Fibroblast of mammary gland (primary cell): Measurements from ENCODE around the gene MAD2L2.

Experiments used
- DNase-seq: peaks from one replicate; pipeline ENCODE4 v3.0.0-alpha.2; 2010; ENCODE audit warnings: low read depth
- H3K4me3 ChIP-seq: 2 replicates; pipeline ENCODE4 v1.5.1; 2011; ENCODE audit warnings: low read depth, mild to moderate bottlenecking, low read length, moderate library complexity; ENCODE audit not compliant: control insufficient read depth
- TF ChIP-seq, protein P1 (sequence below): conservative IDR thresholded peaks from 2 replicates; pipeline ENCODE4 v1.5.1; 2011; ENCODE audit warnings: low read depth, low read length, inconsistent platforms; ENCODE audit not compliant: control insufficient read depth, insufficient read depth

Gene MAD2L2

DNA sequence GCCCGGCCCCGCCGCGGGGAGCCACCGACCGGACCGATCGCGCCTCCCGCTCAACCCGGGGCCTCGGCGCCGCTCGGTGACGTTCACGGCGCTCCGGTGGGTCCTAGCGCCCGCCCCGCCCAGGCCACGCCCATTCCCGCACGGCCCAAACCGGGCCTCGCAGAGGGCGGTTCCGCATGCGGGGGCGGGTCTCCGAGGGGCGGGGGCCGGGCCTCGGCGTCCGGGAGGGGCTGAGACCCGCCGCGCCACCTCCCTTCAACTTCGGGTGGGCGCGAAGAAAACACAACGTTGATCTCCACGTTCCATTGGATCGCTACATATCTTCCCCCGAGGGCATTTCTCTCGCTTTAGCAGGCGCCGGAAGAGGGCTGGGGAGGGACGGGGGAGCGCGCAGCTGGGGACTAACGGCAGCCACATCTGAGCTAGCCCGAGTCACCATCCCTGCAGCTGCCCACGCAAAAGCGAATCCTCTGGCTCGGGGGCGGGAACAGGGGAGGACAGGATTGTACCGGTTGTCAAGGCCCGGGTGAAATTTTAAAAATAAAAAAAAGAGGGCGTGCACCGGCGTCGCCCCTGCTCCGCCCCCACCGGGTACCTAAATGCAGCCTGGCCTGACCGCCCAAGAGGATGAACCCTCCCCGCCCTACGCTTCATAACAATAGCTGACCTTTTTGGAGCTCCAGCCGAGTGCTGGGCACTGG lies at the start of gene MAD2L2:
TSS of gene MAD2L2 (minus strand) at position 78 of the 701 bp plus-strand sequence. CDS start 547 bp downstream, outside the sequence.
- peak within 1 kb of the TSS; percentile 82 for H3K4me3 ChIP-seq
- TF ChIP-seq, protein P1, sequence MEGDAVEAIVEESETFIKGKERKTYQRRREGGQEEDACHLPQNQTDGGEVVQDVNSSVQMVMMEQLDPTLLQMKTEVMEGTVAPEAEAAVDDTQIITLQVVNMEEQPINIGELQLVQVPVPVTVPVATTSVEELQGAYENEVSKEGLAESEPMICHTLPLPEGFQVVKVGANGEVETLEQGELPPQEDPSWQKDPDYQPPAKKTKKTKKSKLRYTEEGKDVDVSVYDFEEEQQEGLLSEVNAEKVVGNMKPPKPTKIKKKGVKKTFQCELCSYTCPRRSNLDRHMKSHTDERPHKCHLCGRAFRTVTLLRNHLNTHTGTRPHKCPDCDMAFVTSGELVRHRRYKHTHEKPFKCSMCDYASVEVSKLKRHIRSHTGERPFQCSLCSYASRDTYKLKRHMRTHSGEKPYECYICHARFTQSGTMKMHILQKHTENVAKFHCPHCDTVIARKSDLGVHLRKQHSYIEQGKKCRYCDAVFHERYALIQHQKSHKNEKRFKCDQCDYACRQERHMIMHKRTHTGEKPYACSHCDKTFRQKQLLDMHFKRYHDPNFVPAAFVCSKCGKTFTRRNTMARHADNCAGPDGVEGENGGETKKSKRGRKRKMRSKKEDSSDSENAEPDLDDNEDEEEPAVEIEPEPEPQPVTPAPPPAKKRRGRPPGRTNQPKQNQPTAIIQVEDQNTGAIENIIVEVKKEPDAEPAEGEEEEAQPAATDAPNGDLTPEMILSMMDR: no peak
- peak; percentile 79 for DNase-seq

DNA sequence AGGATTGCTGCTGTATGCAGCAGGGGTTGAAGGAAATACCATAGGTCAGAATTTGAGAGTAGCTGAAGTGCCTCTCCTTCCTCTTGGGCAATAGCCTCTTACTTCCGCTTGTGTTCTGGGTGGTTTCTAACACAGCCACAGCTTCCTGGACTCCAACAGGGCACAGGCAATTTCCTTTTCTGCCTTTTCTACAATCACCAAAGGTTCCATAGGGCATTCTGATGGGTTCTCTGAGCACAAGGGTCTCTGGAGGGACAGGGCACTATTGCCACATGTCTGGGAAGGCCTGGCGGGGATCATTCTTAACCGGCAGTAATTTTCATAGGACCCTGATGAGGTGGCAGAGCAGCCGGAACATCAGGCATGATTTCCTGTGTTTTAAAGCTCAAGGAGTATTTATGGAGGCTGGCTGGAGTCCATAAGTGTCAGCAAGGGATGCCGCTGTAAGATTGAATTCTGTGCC lies 49.5 kb upstream of the MAD2L2 start:
- TF ChIP-seq, protein P1: no peak
- no peak overlapping the region for H3K4me3 ChIP-seq
- no peak for DNase-seq

DNA sequence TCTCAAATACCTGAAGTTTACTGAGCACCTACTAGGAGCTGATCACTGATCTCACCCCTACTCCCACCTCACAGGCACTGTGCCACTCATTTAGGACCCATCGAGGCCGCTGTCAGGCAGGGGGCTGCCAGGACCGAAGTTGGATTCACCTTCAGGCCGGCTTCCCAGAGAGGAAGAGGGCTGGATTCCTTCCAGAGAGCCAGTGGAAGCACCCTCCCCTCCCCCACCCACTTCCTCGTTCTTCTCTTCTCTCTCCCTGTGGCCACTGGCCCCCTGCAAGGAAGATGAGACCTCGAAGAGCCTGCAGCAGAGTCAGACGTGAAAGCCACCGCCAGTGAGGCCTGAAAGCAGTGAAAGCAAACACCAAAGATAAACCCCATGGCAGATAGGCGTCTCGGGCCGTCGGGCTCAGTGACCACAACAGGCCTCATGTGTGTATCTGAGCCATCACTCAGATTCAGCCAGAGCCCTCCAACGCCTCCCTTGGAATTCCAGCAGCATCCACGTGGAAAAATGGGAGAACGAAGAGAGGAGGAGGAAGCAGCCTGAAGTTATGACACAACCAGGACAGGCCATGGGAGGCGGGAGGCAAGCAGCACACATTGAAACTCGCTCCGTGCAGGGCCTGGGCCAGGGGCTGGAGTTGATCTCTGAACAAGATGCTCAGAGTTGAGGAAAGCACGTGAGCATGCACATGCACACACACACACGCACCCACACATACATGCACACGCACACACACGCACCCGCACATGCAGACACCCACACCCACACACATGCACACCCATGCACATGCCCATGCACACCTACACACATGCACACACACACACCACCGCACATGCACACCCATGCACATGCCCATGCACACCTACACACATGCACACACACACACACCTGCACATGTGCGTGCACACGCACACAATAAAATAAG lies 48.8 kb upstream of the MAD2L2 start:
- no peak for DNase-seq

DNA sequence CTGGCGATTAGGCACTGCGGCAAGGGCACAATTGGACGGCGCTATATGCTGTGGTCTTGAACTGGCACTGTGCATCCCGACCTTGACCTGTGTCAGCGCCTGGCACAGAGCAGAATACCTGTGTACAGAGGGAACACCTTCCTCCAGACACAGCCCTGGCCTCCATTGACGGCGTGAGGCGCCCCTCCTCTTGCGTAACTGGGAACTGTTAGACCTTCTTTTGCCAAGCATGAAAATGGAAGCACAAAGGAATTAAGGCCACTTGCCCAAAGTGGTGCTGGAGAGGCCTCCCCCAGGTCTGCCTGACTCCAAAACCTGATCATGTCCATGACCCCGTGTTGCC lies 48.2 kb upstream of the MAD2L2 start:
- no peak for DNase-seq

More for the DNA sequence above, 48.8 kb upstream of the MAD2L2 start:
- H3K4me3 ChIP-seq: no peak overlapping the region
- TF ChIP-seq, protein P1: no peak

GRCh38 chr1:11728126-11728806 lies 47.3 kb upstream of the MAD2L2 start:
- no peak overlapping the region for H3K4me3 ChIP-seq
- no peak for DNase-seq
- TF ChIP-seq, protein P1: no peak

More for the DNA sequence above, 48.2 kb upstream of the MAD2L2 start:
- TF ChIP-seq, protein P1: no peak
- no peak overlapping the region for H3K4me3 ChIP-seq

DNA sequence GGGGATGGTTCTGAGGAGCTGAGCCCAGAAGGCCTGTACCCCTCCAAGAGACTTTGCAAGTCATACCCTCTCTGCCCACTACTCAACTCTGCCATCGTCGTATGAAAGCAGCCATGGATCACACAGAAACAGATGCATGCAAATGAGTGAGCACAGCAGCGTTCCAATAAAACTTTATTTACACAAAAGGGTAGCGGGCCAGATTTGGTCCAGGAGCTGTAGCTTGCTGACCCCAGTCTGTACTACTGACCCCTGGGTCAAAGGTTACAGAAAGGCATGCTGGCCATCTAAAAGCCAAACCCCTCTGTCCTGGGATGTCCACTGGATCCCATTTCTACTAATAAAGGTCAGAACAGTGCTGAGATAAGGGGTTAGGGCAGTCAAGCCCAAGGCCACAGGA lies 46.2 kb upstream of the MAD2L2 start:
- DNase-seq: no peak
- TF ChIP-seq, protein P1: no peak
- no peak overlapping the region for H3K4me3 ChIP-seq
